Fibroblast of peridontal ligament (primary cell): ENCODE results near the gene SUMO3.

ENCODE experiments used
- DNase-seq: peaks from one replicate; pipeline ENCODE4 v3.0.0-alpha.2; 2010; ENCODE audit errors: extremely low read depth

The SUMO3 gene

GRCh38 chr21:44831227-44831860 is 13.5 kb upstream of the SUMO3 start:
- DNase-seq, result no peak

GRCh38 chr21:44829507-44830092 is 11.7 kb upstream of the SUMO3 start:
- no peak for DNase-seq

- no peak for DNase-seq
Observed at GRCh38 chr21:44828362-44829056, 10.6 kb upstream of the SUMO3 start.

GRCh38 chr21:44823179-44823660 is 5.4 kb upstream of the SUMO3 start:
- DNase-seq, result no peak

GRCh38 chr21:44822484-44823178 is 4.8 kb upstream of the SUMO3 start:
- no peak for DNase-seq

GRCh38 chr21:44820851-44821250 is 3.0 kb upstream of the SUMO3 start:
- DNase-seq, result peak; percentile 75

- no peak for DNase-seq
Observed at GRCh38 chr21:44819283-44820243, 1.7 kb upstream of the SUMO3 start.

- DNase-seq, result no peak
Observed at GRCh38 chr21:44818640-44819011, 764 bp upstream of the SUMO3 start.

GRCh38 chr21:44817506-44817880 is 369 bp downstream of the SUMO3 start:
- peak; percentile 84 for DNase-seq

GRCh38 chr21:44816761-44817505 is 929 bp downstream of the SUMO3 start:
- no peak for DNase-seq

GRCh38 chr21:44815852-44816628 is 1.8 kb downstream of the SUMO3 start:
- DNase-seq, result no peak

GRCh38 chr21:44815225-44815624 is 2.6 kb downstream of the SUMO3 start:
- DNase-seq, result no peak

- peak; percentile 41 for DNase-seq
Observed at GRCh38 chr21:44814498-44815023, 3.3 kb downstream of the SUMO3 start.

GRCh38 chr21:44813727-44814126 is 4.1 kb downstream of the SUMO3 start:
- DNase-seq, result no peak

- DNase-seq, result no peak
Observed at GRCh38 chr21:44813149-44813548, 4.7 kb downstream of the SUMO3 start.

- DNase-seq, result no peak
Observed at GRCh38 chr21:44812640-44813039, 5.2 kb downstream of the SUMO3 start.

GRCh38 chr21:44810779-44811178 is 7.1 kb downstream of the SUMO3 start:
- no peak for DNase-seq

- no peak for DNase-seq
Observed at GRCh38 chr21:44805859-44806258, 12.0 kb downstream of the SUMO3 start.

GRCh38 chr21:44805226-44805625 is 12.6 kb downstream of the SUMO3 start:
- DNase-seq, result no peak

GRCh38 chr21:44804762-44805161 is 13.1 kb downstream of the SUMO3 start:
- no peak for DNase-seq
